IPS DF 6.9 (cell line): Measurements from ENCODE around the gene BAIAP2L1.
A peak's percentile ranks its signal among the peaks of the same experiment; 100 is the strongest.

Experiments used
- DNase-seq: peaks from one replicate; pipeline ENCODE4 v3.0.0-alpha.2; 2013; ENCODE audit warnings: low read depth, low spot score
- H3K27ac ChIP-seq: one replicate; pipeline ENCODE4 v1.5.1; 2013; ENCODE audit warnings: low read length, control low read depth
- H3K27me3 ChIP-seq: 2 replicates; pipeline ENCODE4 v1.6.1; 2013; ENCODE audit warnings: mild to moderate bottlenecking, low read length; ENCODE audit not compliant: control insufficient read depth, insufficient read depth
- H3K36me3 ChIP-seq: 2 replicates; pipeline ENCODE4 v1.6.1; 2013; ENCODE audit warnings: low read length; ENCODE audit not compliant: control insufficient read depth, insufficient read depth
- H3K4me1 ChIP-seq: 2 replicates; pipeline ENCODE4 v1.6.1; 2013; ENCODE audit warnings: low read length; ENCODE audit not compliant: control insufficient read depth, insufficient read depth
- H3K4me3 ChIP-seq: 2 replicates; pipeline ENCODE4 v1.5.1; 2013; ENCODE audit warnings: mild to moderate bottlenecking, low read length
- H3K9me3 ChIP-seq: 2 replicates; pipeline ENCODE4 v1.6.1; 2013; ENCODE audit warnings: low read length, inconsistent platforms; ENCODE audit not compliant: control insufficient read depth, insufficient read depth
- WGBS: extraction: QIAGEN DNeasy Blood & Tissue Kit; methylation state at CpG from one replicate; pipeline ENCODE4 v1.1.7; 2013; ENCODE audit warnings: mixed read lengths, missing lambda C conversion rate; ENCODE audit not compliant: insufficient read length, insufficient coverage; 5-methylcytosine and 5-hydroxymethylcytosine counted together

The BAIAP2L1 gene

DNA sequence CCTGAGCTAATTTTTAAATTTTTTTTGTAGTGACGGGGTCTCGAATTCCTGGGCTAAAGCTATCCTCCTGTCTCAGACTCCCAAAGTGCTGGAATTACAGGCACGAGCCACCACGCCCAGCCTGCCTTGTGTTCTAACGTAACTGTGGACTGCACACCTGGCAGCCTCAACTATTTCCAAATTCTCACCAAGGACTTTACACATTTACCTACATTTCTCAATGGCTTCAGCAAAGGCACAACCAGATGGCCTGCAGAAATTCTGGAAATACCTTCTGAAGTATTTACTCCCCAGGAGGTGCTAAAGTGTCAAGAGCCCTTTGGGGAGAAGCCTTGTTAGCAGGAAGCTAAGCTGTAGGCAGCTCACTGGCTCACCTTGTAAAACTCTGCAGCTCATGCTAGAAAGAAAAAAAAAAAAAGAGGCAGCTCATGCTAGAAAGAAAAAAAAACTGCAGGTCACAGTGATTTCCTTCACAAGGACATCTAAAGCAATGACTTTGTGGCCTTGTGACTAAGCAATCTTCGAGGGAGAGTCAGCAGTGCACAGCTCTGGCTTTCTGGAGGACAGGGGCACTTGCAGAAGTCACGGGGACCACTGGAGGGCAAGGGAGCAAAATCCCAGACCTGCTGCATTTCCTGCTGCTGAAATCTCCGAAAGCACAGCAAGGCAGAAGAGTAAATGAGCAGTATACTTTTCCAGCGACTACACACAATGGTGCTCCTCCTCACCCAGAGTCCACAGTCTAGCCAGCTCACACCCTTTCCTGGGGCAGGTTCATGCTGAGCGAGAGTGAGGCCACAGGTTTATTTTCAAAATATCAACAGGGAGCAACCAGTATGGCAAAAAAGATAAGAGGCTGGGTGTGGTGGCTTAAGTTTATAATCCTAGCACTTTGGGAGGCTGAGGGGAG is 40.4 kb downstream of the BAIAP2L1 start:
- Histone ChIP-seq H3K27ac (peak overlapping the region; percentile 14), H3K4me1 (peaks cover 3% of the 10 kb centered on the region; the same call in 1 of the 2 replicates), H3K4me3 (no peak overlapping the region), H3K9me3 (no peaks in the 10 kb centered on the region), H3K27me3 (no peaks in the 10 kb centered on the region), H3K36me3 (no peaks in the 10 kb centered on the region)
- no CpG with 5 or more reads among the region's 10 CpGs for WGBS
- DNase-seq, result peak; percentile 20

GRCh38 chr7:98359395-98359794 is 41.5 kb downstream of the BAIAP2L1 start:
- no peak for DNase-seq
- Histone ChIP-seq H3K27me3 (no peaks in the 10 kb centered on the region), H3K4me3 (no peak overlapping the region), H3K36me3 (0 out of 2 replicates have a peak, but pooled peaks cover 3% of the 10 kb centered on the region), H3K9me3 (no peaks in the 10 kb centered on the region), H3K4me1 (peaks cover 3% of the 10 kb centered on the region; the same call in 1 of the 2 replicates), H3K27ac (no peak overlapping the region)
- no CpG with 5 or more reads among the region's 13 CpGs for WGBS

DNA sequence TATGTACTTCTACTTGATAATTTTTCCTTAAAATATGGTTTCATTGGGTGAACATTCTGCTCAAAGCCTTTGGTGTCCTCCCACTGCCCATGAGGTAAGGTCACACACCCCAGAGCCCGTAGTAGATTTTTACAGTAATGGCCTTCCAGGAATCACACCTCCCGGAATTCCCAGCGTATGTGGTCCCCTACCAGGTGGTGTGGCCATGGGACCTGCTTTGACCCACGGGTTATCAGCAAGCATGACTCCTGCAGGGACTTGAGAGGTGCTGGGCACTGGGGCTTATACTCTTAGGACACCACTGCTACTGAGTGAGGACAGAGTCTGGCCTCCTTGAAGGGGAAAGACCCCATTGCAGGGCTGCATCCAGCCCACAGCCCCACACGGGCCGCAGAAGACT is 42.2 kb downstream of the BAIAP2L1 start:
- DNase-seq, result no peak
- H3K27ac ChIP-seq, result no peak overlapping the region
- peaks cover 3% of the 10 kb centered on the region; the same call in 1 of the 2 replicates for H3K4me1 ChIP-seq
- H3K9me3 ChIP-seq, result no peaks in the 10 kb centered on the region
- 0 out of 2 replicates have a peak, but pooled peaks cover 3% of the 10 kb centered on the region for H3K36me3 ChIP-seq
- H3K27me3 ChIP-seq, result no peaks in the 10 kb centered on the region
- WGBS, result no CpG with 5 or more reads among the region's 6 CpGs
- H3K4me3 ChIP-seq, result no peak overlapping the region

DNA sequence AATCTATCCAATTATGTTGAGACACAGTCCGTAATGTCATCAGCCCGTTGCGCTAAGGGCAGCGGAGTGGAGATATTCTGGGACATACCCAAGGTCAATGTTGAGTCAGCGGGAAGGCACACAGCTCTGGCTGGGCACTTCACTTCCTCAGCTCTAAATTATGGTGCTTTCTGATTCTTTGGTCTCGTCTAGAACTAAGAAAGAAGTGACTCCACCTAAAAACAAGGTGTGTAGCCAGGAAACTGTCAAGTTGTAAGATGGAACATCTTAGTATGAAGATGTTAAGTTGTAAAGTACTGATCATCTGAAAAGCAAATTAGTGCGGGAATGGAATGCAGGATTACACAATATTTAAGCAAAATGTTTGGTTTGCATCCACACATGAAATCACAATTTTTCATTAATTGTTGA is 43.1 kb downstream of the BAIAP2L1 start:
- Histone ChIP-seq H3K27ac (no peak overlapping the region), H3K4me1 (peaks cover 2% of the 10 kb centered on the region; the same call in 1 of the 2 replicates), H3K36me3 (0 out of 2 replicates have a peak, but pooled peaks cover 3% of the 10 kb centered on the region), H3K4me3 (no peak overlapping the region), H3K27me3 (no peaks in the 10 kb centered on the region), H3K9me3 (no peaks in the 10 kb centered on the region)
- WGBS, result no CpG with 5 or more reads among the region's 7 CpGs
- DNase-seq, result no peak

- H3K4me1 ChIP-seq, result no peaks in the 10 kb centered on the region
- H3K4me3 ChIP-seq, result no peak overlapping the region
- H3K27me3 ChIP-seq, result no peaks in the 10 kb centered on the region
- WGBS, result no CpG with 5 or more reads among the region's 6 CpGs
- no peak for DNase-seq
- H3K9me3 ChIP-seq, result no peaks in the 10 kb centered on the region
- 0 out of 2 replicates have a peak, but pooled peaks cover 3% of the 10 kb centered on the region for H3K36me3 ChIP-seq
- H3K27ac ChIP-seq, result no peak overlapping the region
Observed at GRCh38 chr7:98355250-98355538, 45.7 kb downstream of the BAIAP2L1 start.

DNA sequence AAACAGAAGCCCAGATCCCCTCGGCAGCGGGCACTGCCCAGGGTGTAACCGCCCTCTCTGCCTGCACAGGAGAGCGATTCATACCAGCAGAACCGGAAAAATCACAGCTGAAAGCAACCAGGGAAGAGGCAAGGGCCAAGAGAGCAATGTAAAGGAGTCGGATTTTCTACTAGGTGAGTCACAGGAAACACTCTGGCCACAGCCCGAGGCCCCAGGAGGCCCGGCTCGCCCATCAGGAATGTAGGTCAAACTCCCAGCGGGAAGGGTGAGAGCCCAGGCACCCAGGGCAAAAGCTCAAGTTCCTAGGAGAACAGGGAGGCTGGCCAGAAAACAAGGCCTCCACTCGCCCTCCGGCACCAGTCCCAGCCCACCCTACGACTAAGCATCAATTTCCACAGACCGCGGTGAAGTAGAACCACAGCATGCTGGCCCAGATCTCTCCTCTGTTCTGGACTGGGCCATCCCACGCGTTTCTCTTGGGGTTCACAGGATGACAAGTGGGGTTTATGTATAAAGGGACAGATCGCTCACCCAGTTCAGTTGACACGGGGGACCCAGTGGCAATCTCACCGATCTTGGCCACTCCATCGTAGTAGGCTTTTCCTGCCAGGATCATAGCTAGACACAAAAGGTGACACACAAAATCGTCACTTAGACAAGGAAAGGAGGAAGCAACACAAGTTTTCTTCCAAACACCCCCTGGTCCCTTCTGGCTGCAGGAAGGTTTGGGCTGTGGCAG is 46.2 kb downstream of the BAIAP2L1 start:
- no peak overlapping the region for H3K27ac ChIP-seq
- DNase-seq, result no peak
- WGBS, result no CpG with 5 or more reads among the region's 22 CpGs
- H3K4me3 ChIP-seq, result no peak overlapping the region
- no peaks in the 10 kb centered on the region for H3K4me1 ChIP-seq
- no peaks in the 10 kb centered on the region for H3K27me3 ChIP-seq
- 0 out of 2 replicates have a peak, but pooled peaks cover 3% of the 10 kb centered on the region for H3K36me3 ChIP-seq
- H3K9me3 ChIP-seq, result no peaks in the 10 kb centered on the region

DNA sequence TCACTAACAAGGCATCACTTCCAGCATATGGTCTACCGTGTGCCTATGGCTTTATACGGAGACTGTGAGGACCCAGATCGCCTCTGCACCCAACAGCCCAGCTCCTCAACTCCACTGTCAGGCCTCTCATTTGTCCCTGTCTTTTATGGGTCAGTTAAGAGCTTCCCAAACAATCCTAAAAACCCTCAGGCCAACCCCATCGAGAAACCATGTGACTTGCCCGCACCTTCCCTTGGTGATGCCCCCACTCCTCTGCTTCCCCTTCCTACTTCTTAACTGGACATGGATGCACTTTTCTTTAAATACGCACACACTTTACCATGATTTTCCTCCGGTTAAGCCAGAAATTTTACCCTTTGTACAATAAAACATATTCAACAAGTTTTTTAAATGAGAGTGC is 46.8 kb downstream of the BAIAP2L1 start:
- DNase-seq, result no peak
- no peak overlapping the region for H3K27ac ChIP-seq
- H3K27me3 ChIP-seq, result no peaks in the 10 kb centered on the region
- H3K4me1 ChIP-seq, result no peaks in the 10 kb centered on the region
- 0 out of 2 replicates have a peak, but pooled peaks cover 3% of the 10 kb centered on the region for H3K36me3 ChIP-seq
- H3K9me3 ChIP-seq, result no peaks in the 10 kb centered on the region
- WGBS, result no CpG with 5 or more reads among the region's 7 CpGs
- H3K4me3 ChIP-seq, result no peak overlapping the region

DNA sequence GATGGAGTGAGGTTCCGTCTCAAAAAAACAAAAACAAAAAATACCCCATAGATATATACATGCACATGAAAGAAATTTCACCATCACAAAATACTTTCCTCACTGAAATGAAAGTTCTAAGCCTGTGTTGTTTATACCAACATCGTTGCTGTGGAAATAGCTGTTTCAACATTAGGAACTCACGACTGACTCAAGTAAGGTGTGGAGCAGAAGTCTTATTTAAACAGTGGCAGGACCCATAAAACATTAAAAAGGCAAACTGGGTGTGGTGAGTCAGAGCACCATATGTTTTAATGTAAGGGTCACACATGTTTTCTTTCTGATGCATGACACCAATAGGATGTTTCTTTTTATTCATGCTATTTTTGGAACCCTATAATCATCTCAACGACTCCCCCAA is 48.3 kb downstream of the BAIAP2L1 start:
- no CpG with 5 or more reads among the region's 4 CpGs for WGBS
- Histone ChIP-seq H3K4me1 (no peaks in the 10 kb centered on the region), H3K4me3 (no peak overlapping the region), H3K9me3 (no peaks in the 10 kb centered on the region), H3K36me3 (0 out of 2 replicates have a peak, but pooled peaks cover 3% of the 10 kb centered on the region), H3K27ac (no peak overlapping the region), H3K27me3 (no peaks in the 10 kb centered on the region)
- no peak for DNase-seq

- no CpG with 5 or more reads among the region's 8 CpGs for WGBS
Observed at GRCh38 chr7:98351136-98351535, 49.8 kb downstream of the BAIAP2L1 start.

GRCh38 chr7:98348726-98349474 is 52.0 kb downstream of the BAIAP2L1 start:
- Histone ChIP-seq H3K36me3 (no peaks in the 10 kb centered on the region), H3K27ac (no peak overlapping the region), H3K9me3 (no peaks in the 10 kb centered on the region), H3K4me3 (no peak overlapping the region), H3K4me1 (no peaks in the 10 kb centered on the region), H3K27me3 (no peaks in the 10 kb centered on the region)
- DNase-seq, result no peak
- WGBS, result no CpG with 5 or more reads among the region's 23 CpGs

More at GRCh38 chr7:98351136-98351535, 49.8 kb downstream of the BAIAP2L1 start:
- H3K4me1 ChIP-seq, result no peaks in the 10 kb centered on the region
- no peak overlapping the region for H3K4me3 ChIP-seq
- no peaks in the 10 kb centered on the region for H3K9me3 ChIP-seq
- 0 out of 2 replicates have a peak, but pooled peaks cover 3% of the 10 kb centered on the region for H3K36me3 ChIP-seq
- H3K27ac ChIP-seq, result no peak overlapping the region
- no peak for DNase-seq
- H3K27me3 ChIP-seq, result no peaks in the 10 kb centered on the region
